GM23338 (cell line): Measurements from ENCODE around the gene TMEM38A. TPM values are rescaled to one million over a fixed set of nuclear protein-coding genes. Genes with fewer than 3 reads are reported as not detected.

Source experiments
- ATAC-seq: fragments of 200-7000 bp; cut with Tn5 transposase; 3 replicates; pipeline ENCODE4 v1.9.1; 2020
- DNase-seq: peaks from one replicate; pipeline ENCODE4 v3.0.0-alpha.2; 2015; ENCODE audit warnings: low spot score
- H2AFZ ChIP-seq: fragments of 200-600 bp; sonication (generic); 2 replicates; pipeline ENCODE4 v1.8.0; 2016; ENCODE audit warnings: antibody characterized with exemption, mild to moderate bottlenecking, moderate library complexity
- H3F3A ChIP-seq: fragments of 200-600 bp; sonication (generic); replicated peaks from 2 replicates; pipeline ENCODE4 v1.8.0; 2017; ENCODE audit warnings: antibody characterized with exemption, mixed run types, low read depth
- H3K27ac ChIP-seq: fragments of 200-600 bp; sonication (generic); 2 replicates; pipeline ENCODE4 v1.6.1; 2016; ENCODE audit warnings: low read depth
- H3K27me3 ChIP-seq: fragments of 200-600 bp; sonication (generic); 2 replicates; pipeline ENCODE4 v1.8.0; 2016; ENCODE audit warnings: mild to moderate bottlenecking, mixed run types, moderate library complexity; ENCODE audit not compliant: insufficient read depth
- H3K36me3 ChIP-seq: fragments of 200-600 bp; sonication (generic); 2 replicates; pipeline ENCODE4 v1.8.0; 2016; ENCODE audit warnings: mild to moderate bottlenecking; ENCODE audit not compliant: insufficient read depth
- H3K4me1 ChIP-seq: fragments of 200-600 bp; sonication (generic); 2 replicates; pipeline ENCODE4 v1.8.0; 2016; ENCODE audit warnings: mild to moderate bottlenecking, moderate library complexity; ENCODE audit not compliant: insufficient read depth
- H3K4me2 ChIP-seq: fragments of 200-600 bp; sonication (generic); 2 replicates; pipeline ENCODE4 v1.7.1; 2017; ENCODE audit warnings: mixed run types
- H3K4me3 ChIP-seq: fragments of 200-600 bp; sonication (generic); 2 replicates; pipeline ENCODE4 v1.6.1; 2016; ENCODE audit warnings: mixed run types
- H3K79me2 ChIP-seq: fragments of 200-600 bp; sonication (generic); replicated peaks from 2 replicates; pipeline ENCODE4 v1.8.0; 2017; ENCODE audit warnings: mild to moderate bottlenecking; ENCODE audit not compliant: insufficient read depth
- H3K9me2 ChIP-seq: fragments of 200-600 bp; sonication (generic); 2 replicates; pipeline ENCODE4 v1.8.0; 2017; ENCODE audit not compliant: insufficient read depth
- H4K20me1 ChIP-seq: fragments of 200-600 bp; sonication (generic); replicated peaks from 2 replicates; pipeline ENCODE4 v1.8.0; 2017; ENCODE audit warnings: mild to moderate bottlenecking; ENCODE audit not compliant: insufficient read depth
- H3K27ac Mint-ChIP-seq: 2 replicates; pipeline ENCODE4 v1.8.0; 2020; ENCODE audit warnings: inconsistent platforms, mild to moderate bottlenecking, moderate library complexity, mixed read lengths
- H3K27me3 Mint-ChIP-seq: 3 replicates; pipeline ENCODE4 v1.8.0; 2022; ENCODE audit warnings: low read depth, mild to moderate bottlenecking, moderate library complexity, mixed read lengths, inconsistent platforms; ENCODE audit not compliant: insufficient read depth, poor library complexity
- H3K36me3 Mint-ChIP-seq: 3 replicates; pipeline ENCODE4 v1.8.0; 2021; ENCODE audit warnings: low read depth, mild to moderate bottlenecking, inconsistent platforms, moderate library complexity, mixed read lengths
- H3K4me1 Mint-ChIP-seq: 3 replicates; pipeline ENCODE4 v1.8.0; 2020; ENCODE audit warnings: mild to moderate bottlenecking, inconsistent platforms, mixed read lengths
- H3K4me3 Mint-ChIP-seq: 3 replicates; pipeline ENCODE4 v1.8.0; 2021; ENCODE audit warnings: moderate library complexity, mild to moderate bottlenecking, inconsistent platforms, mixed read lengths
- H3K9me3 Mint-ChIP-seq: 3 replicates; pipeline ENCODE4 v1.8.0; 2020; ENCODE audit warnings: moderate library complexity, mild to moderate bottlenecking, inconsistent platforms, mixed read lengths
- CTCF ChIP-seq, 2 experiments: fragments of 200-600 bp in 1 of 2; sonication (generic) in 1 of 2; conservative IDR thresholded peaks; 2 replicates each; pipeline versions ENCODE4 v1.5.1 to v1.6.1; 2016 to 2017; ENCODE audit warnings: antibody characterized with exemption in 2 of 2, low read depth in 2 of 2, mild to moderate bottlenecking in 2 of 2, moderate library complexity in 1 of 2
- ETS1 ChIP-seq: IDR thresholded peaks from 2 replicates; pipeline ENCODE4 v1.6.1; 2016; ENCODE audit warnings: antibody characterized with exemption
- EZH2 ChIP-seq: fragments of 200-600 bp; sonication (generic); IDR thresholded peaks from one replicate; pipeline ENCODE4 v1.8.0; 2017; ENCODE audit warnings: antibody characterized with exemption, mild to moderate bottlenecking, low read depth; ENCODE audit not compliant: unreplicated experiment
- EZH2phosphoT487 ChIP-seq: fragments of 200-600 bp; sonication (generic); IDR thresholded peaks from one replicate; pipeline ENCODE4 v1.8.1; 2018; ENCODE audit warnings: antibody characterized with exemption; ENCODE audit not compliant: unreplicated experiment
- NANOG ChIP-seq: IDR thresholded peaks from 2 replicates; pipeline ENCODE4 v1.6.1; 2016; ENCODE audit warnings: antibody characterized with exemption, borderline replicate concordance
- POLR2AphosphoS5 ChIP-seq: IDR thresholded peaks from 2 replicates; pipeline ENCODE4 v1.6.1; 2016; ENCODE audit warnings: antibody characterized with exemption, low read depth
- STAT1 ChIP-seq: IDR thresholded peaks from one replicate; pipeline ENCODE4 v1.6.1; 2016; ENCODE audit warnings: antibody characterized with exemption; ENCODE audit not compliant: unreplicated experiment
- ZNF114 ChIP-seq: fragments of 250-450 bp; sonication (Bioruptor Pico); IDR thresholded peaks from 2 replicates; pipeline ENCODE4 v1.5.0; 2020; ENCODE audit warnings: mild to moderate bottlenecking, moderate library complexity
- ZNF462 ChIP-seq: fragments of 250-450 bp; sonication (Bioruptor Pico); IDR thresholded peaks from 2 replicates; pipeline ENCODE4 v1.5.0; 2020; ENCODE audit warnings: mild to moderate bottlenecking, moderate library complexity
- polyA plus RNA-seq: library from polyadenylated mRNA; unstranded; fragments of >200 nt; fragmentation: Nextera tagmentation; extraction: Ambion mirVana; gene quantifications from 2 replicates; pipeline ENCODE4 v1.2.1, GENCODE V29; 2016
- total RNA-seq: library from RNA; depleted of rRNA; stranded (reverse); fragments of >200 nt; shearing (Covaris generic); gene quantifications from 2 replicates; pipeline ENCODE4 v1.2.3, GENCODE V29; 2014

Gene TMEM38A
- total and polyA plus RNA-seq, 2 experiments from 2014 or later: 5.9 to 14.1 TPM

GRCh38 chr19:16654140-16654539 is 6.8 kb upstream of the TMEM38A start (continued):
- no peak for TF ChIP-seq ETS1
- no peak for TF ChIP-seq ZNF462 (CRISPR knock-in tag)
- no peak for TF ChIP-seq ZNF114
- no peak for TF ChIP-seq STAT1
- TF ChIP-seq EZH2phosphoT487: no peak

- Mint-ChIP-seq H3K4me1 (peaks cover 2% of the 10 kb centered on the region; the same call in 1 of the 3 replicates), H3K36me3 (peaks cover 87% of the 10 kb centered on the region)
- peaks cover 33% of the 10 kb centered on the region for H4K20me1 ChIP-seq
Measured at GRCh38 chr19:16654627-16655026, 6.3 kb upstream of the TMEM38A start.

More at GRCh38 chr19:16654627-16655026, 6.3 kb upstream of the TMEM38A start:
- no peaks in the 10 kb centered on the region for H3K9me2 ChIP-seq
- no peak for TF ChIP-seq CTCF (conservative IDR thresholded peaks at IDR 0.05; ENCODE audit: low read depth in 2 of 2)
- no peak for TF ChIP-seq POLR2AphosphoS5
- TF ChIP-seq NANOG: no peak
- TF ChIP-seq ETS1: no peak
- TF ChIP-seq EZH2phosphoT487: no peak
- TF ChIP-seq EZH2: no peak
- no peak overlapping the region for H3K4me2 ChIP-seq
- no peaks in the 10 kb centered on the region for H3K9me3 Mint-ChIP-seq
- H3K4me3 Mint-ChIP-seq: no peak overlapping the region
- H3K27ac Mint-ChIP-seq: no peak overlapping the region
- no peak overlapping the region for H3K4me3 ChIP-seq
- DNase-seq (no peak), ATAC-seq (no peak)
- no peaks in the 10 kb centered on the region for H3K27me3 ChIP-seq
- H3K27ac ChIP-seq: no peak overlapping the region
- no peak overlapping the region for H2AFZ ChIP-seq
- peaks cover 4% of the 10 kb centered on the region for H3K27me3 Mint-ChIP-seq
- no peaks in the 10 kb centered on the region for H3K4me1 ChIP-seq
- peaks cover 46% of the 10 kb centered on the region for H3K79me2 ChIP-seq
- H3F3A ChIP-seq: 0 out of 2 replicates have a peak, but pooled peaks cover 3% of the 10 kb centered on the region
- peaks cover 38% of the 10 kb centered on the region for H3K36me3 ChIP-seq
